Endodermal cell (in vitro differentiated cells): ENCODE results near the gene CLCN5. TPM values are rescaled to one million over a fixed set of nuclear protein-coding genes. Genes with fewer than 3 reads are reported as not detected.

Source experiments
- DNase-seq: peaks from one replicate; pipeline ENCODE4 v3.0.0-alpha.2; 2017
- H3K27ac ChIP-seq: 2 replicates; pipeline ENCODE4 v1.5.1; 2013; ENCODE audit warnings: mild to moderate bottlenecking, low read depth, low read length, moderate library complexity
- H3K27me3 ChIP-seq: 2 replicates; pipeline ENCODE4 v1.6.1; 2013; ENCODE audit warnings: mild to moderate bottlenecking, low read length, moderate library complexity; ENCODE audit not compliant: insufficient read depth, control insufficient read depth, poor library complexity, severe bottlenecking
- H3K36me3 ChIP-seq: 2 replicates; pipeline ENCODE4 v1.7.0; 2013; ENCODE audit warnings: mild to moderate bottlenecking, low read length, moderate library complexity; ENCODE audit not compliant: control insufficient read depth, insufficient read depth
- H3K4me1 ChIP-seq: one replicate; pipeline ENCODE4 v1.7.0; 2013; ENCODE audit warnings: low read length; ENCODE audit not compliant: control insufficient read depth, insufficient read depth
- H3K4me3 ChIP-seq: 2 replicates; pipeline ENCODE4 v1.5.1; 2013; ENCODE audit warnings: mild to moderate bottlenecking, low read length, moderate library complexity
- H3K9ac ChIP-seq: 2 replicates; pipeline ENCODE4 v1.6.1; 2013; ENCODE audit warnings: mild to moderate bottlenecking, low read length, moderate library complexity; ENCODE audit not compliant: poor library complexity, severe bottlenecking; ENCODE audit errors: extremely low read depth
- H3K9me3 ChIP-seq: 2 replicates; pipeline ENCODE4 v1.6.1; 2013; ENCODE audit warnings: mild to moderate bottlenecking, low read length, moderate library complexity; ENCODE audit not compliant: control insufficient read depth
- H3K27ac Mint-ChIP-seq: 2 replicates; pipeline ENCODE4 v1.8.0; 2020; ENCODE audit warnings: mixed read lengths
- H3K27me3 Mint-ChIP-seq: 2 replicates; pipeline ENCODE4 v1.8.0; 2021; ENCODE audit warnings: mild to moderate bottlenecking, mixed read lengths; ENCODE audit not compliant: insufficient read depth
- H3K36me3 Mint-ChIP-seq: 2 replicates; pipeline ENCODE4 v1.8.0; 2020; ENCODE audit warnings: low read depth, mixed read lengths
- H3K4me1 Mint-ChIP-seq: 2 replicates; pipeline ENCODE4 v1.8.0; 2020; ENCODE audit warnings: mixed read lengths
- H3K4me3 Mint-ChIP-seq: 2 replicates; pipeline ENCODE4 v1.8.0; 2020; ENCODE audit warnings: mild to moderate bottlenecking, moderate library complexity, mixed read lengths
- H3K9me3 Mint-ChIP-seq: 2 replicates; pipeline ENCODE4 v1.8.0; 2020; ENCODE audit warnings: mild to moderate bottlenecking, mixed read lengths
- WGBS, 2 experiments: methylation state at CpG; one replicate each; pipeline versions ENCODE4 v1.1.5 to v1.1.7; 2013; ENCODE audit warnings: missing lambda C conversion rate in 2 of 2, mixed read lengths in 1 of 2; ENCODE audit not compliant: insufficient coverage in 1 of 2, insufficient read length in 1 of 2; 5-methylcytosine and 5-hydroxymethylcytosine counted together
- total RNA-seq, 2 donors: library from RNA; stranded (reverse); fragmentation: NEBNext Ultra II Directional in 1 of 2; extraction: Animal tissue kit (Norgen Biotek cat#: 25700) in 1 of 2; gene quantifications; 2 replicates in 1 of 2; 3 replicates in 1 of 2; pipeline ENCODE4 v1.2.1, GENCODE V29; 2021
- TF ChIP-seq, protein P1 (sequence below): fragments of 200-600 bp; sonication (generic); conservative IDR thresholded peaks from 2 replicates; pipeline ENCODE4 v1.5.0; 2021; ENCODE audit warnings: antibody characterized with exemption, mild to moderate bottlenecking

CLCN5 gene
- total RNA-seq, 2 donors from 2014 or later = 12.9 to 18.9 TPM

DNA sequence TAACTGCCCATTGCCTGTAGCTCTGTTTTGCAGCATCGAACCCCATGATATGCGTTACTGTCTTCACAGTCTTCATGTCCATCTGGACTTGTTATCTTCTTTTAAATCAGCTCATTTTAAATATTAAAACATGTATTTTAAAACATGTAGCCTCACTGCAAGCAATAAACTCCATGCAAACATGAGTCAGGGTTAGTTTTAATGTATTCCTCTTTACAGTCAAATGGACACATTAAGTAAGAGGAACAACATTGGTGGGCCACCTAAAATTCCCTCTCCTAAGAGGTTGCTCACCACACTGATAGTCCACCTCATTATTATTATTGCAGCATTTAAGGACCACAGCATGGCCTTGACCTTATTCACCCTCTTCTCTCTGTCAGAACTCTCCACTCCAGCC is 74.1 kb downstream of the CLCN5 start:
- Histone ChIP-seq H3K27ac (no peak overlapping the region), H3K27me3 (no peaks in the 10 kb centered on the region), H3K36me3 (no peaks in the 10 kb centered on the region), H3K9me3 (no peaks in the 10 kb centered on the region), H3K9ac (no peak overlapping the region), H3K4me1 (no peaks in the 10 kb centered on the region), H3K4me3 (no peak overlapping the region)
- no peaks in the 10 kb centered on the region for H3K27me3 Mint-ChIP-seq
- no peak for DNase-seq
- no peak overlapping the region for H3K27ac Mint-ChIP-seq
- WGBS, 2 experiments = 97 to 100% methylated on average over 2 of the region's 2 CpGs
- H3K4me1 Mint-ChIP-seq = no peaks in the 10 kb centered on the region
- TF ChIP-seq, protein P1, sequence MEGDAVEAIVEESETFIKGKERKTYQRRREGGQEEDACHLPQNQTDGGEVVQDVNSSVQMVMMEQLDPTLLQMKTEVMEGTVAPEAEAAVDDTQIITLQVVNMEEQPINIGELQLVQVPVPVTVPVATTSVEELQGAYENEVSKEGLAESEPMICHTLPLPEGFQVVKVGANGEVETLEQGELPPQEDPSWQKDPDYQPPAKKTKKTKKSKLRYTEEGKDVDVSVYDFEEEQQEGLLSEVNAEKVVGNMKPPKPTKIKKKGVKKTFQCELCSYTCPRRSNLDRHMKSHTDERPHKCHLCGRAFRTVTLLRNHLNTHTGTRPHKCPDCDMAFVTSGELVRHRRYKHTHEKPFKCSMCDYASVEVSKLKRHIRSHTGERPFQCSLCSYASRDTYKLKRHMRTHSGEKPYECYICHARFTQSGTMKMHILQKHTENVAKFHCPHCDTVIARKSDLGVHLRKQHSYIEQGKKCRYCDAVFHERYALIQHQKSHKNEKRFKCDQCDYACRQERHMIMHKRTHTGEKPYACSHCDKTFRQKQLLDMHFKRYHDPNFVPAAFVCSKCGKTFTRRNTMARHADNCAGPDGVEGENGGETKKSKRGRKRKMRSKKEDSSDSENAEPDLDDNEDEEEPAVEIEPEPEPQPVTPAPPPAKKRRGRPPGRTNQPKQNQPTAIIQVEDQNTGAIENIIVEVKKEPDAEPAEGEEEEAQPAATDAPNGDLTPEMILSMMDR = no peak
- H3K36me3 Mint-ChIP-seq = no peaks in the 10 kb centered on the region
- H3K9me3 Mint-ChIP-seq = peaks cover 65% of the 10 kb centered on the region
- no peak overlapping the region for H3K4me3 Mint-ChIP-seq

DNA sequence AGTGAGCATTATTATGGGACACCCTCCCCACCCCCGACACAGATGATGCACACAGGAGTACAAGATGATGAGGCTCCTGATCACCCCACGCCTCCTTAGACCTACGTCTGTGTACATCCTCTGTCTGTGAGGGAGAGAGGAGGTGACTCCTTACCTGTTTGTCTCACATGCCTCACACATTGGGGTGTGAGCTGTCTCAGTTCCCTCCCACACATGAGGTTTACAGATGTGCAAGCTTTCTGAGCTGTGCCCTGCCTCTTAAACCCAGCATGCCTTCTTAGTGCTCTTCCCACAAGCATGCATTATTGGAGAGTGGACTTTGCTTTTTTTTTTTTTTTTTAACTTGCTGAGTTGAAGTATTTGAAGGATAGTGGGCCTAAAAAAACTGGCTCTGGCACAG is 76.7 kb downstream of the CLCN5 start:
- no peaks in the 10 kb centered on the region for H3K4me1 Mint-ChIP-seq
- H3K9me3 Mint-ChIP-seq = peaks cover 61% of the 10 kb centered on the region
- Histone ChIP-seq H3K4me1 (no peaks in the 10 kb centered on the region), H3K4me3 (no peak overlapping the region), H3K9me3 (no peaks in the 10 kb centered on the region), H3K9ac (no peak overlapping the region), H3K36me3 (no peaks in the 10 kb centered on the region), H3K27ac (no peak overlapping the region), H3K27me3 (no peaks in the 10 kb centered on the region)
- no peak overlapping the region for H3K4me3 Mint-ChIP-seq
- WGBS, 2 experiments = 92% methylated on average over 2 of the region's 3 CpGs; no CpG with 5 or more reads in 1 of the 2 experiments
- no peak overlapping the region for H3K27ac Mint-ChIP-seq
- H3K36me3 Mint-ChIP-seq = no peaks in the 10 kb centered on the region
- H3K27me3 Mint-ChIP-seq = no peaks in the 10 kb centered on the region
- TF ChIP-seq, protein P1 = no peak
- DNase-seq = no peak

DNA sequence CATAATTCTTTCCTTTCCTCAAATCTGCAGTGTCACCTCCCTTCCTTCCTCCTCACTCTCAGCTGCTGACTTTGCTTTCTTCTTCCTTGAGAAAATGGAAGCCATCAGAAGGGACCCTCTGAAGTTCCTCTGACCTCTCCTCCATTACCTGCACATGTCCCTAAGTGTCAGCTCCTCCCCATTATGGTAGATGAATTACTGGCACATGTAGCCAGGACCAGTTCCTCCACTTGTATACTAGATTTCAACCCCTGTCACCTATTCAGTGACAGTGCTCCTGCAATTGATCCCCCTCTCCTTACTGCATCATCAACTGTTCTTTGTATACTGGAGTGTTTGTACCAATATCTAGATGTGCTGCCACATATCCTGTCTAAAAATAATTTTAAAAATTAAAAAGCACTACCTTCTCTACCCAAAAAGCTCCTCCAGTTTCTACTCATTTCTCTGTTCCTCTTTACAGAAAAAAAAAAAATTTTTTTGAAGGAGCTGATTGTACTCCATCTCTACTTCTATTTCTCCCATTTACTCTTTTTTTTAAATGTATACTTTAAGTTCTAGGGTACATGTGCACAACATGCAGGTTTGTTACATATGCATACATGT is 78.6 kb downstream of the CLCN5 start:
- Mint-ChIP-seq H3K4me3 (no peak overlapping the region), H3K27me3 (no peaks in the 10 kb centered on the region), H3K36me3 (no peaks in the 10 kb centered on the region), H3K27ac (no peak overlapping the region), H3K9me3 (peaks cover 60% of the 10 kb centered on the region), H3K4me1 (no peaks in the 10 kb centered on the region)
- DNase-seq = no peak
- TF ChIP-seq, protein P1 = no peak
- no peaks in the 10 kb centered on the region for H3K36me3 ChIP-seq
- no peak overlapping the region for H3K9ac ChIP-seq
- no peak overlapping the region for H3K4me3 ChIP-seq
- no peaks in the 10 kb centered on the region for H3K27me3 ChIP-seq
- no peaks in the 10 kb centered on the region for H3K9me3 ChIP-seq
- no peak overlapping the region for H3K27ac ChIP-seq
- no peaks in the 10 kb centered on the region for H3K4me1 ChIP-seq
